CD14-positive monocyte (primary cell): ENCODE data around the gene LYRM1. TPM values are rescaled to one million over a fixed set of nuclear protein-coding genes. Genes with fewer than 3 reads are reported as not detected.
"Not testable (repeated sequence)": the region's sequence is repeated elsewhere in the genome, so short reads cannot be mapped to it uniquely, and the experiment has no call there.

ENCODE experiments used
- DNase-seq, 3 donors: peaks; one replicate each; pipeline ENCODE4 v3.0.0-alpha.2; 2011 to 2022
- H2AFZ ChIP-seq: 2 replicates; pipeline ENCODE4 v1.6.0; 2012; ENCODE audit warnings: mild to moderate bottlenecking, low read depth, low read length, inconsistent platforms; ENCODE audit not compliant: insufficient read depth, poor library complexity, severe bottlenecking
- H3K27ac ChIP-seq, 2 donors: 1 replicate in 1 of 2; 2 replicates in 1 of 2; pipeline ENCODE4 v1.5.1; 2012 to 2013; ENCODE audit warnings: low read length in 2 of 2, control low read depth in 1 of 2, inconsistent platforms in 1 of 2, low read depth in 1 of 2, mild to moderate bottlenecking in 1 of 2
- H3K27me3 ChIP-seq, 2 donors: one replicate each; pipeline versions ENCODE4 v1.6.0 to v1.6.1; 2011 to 2013; ENCODE audit warnings: low read length in 2 of 2; ENCODE audit not compliant: control insufficient read depth in 2 of 2, insufficient read depth in 2 of 2
- H3K36me3 ChIP-seq, 2 donors: replicated peaks in 1 of 2; 1 replicate in 1 of 2; 2 replicates in 1 of 2; pipeline versions ENCODE4 v1.5.1 to v1.6.1; 2012 to 2013; ENCODE audit warnings: low read length in 2 of 2, control low read depth in 1 of 2, inconsistent platforms in 1 of 2, mild to moderate bottlenecking in 1 of 2; ENCODE audit not compliant: insufficient read depth in 2 of 2, control insufficient read depth in 1 of 2
- H3K4me1 ChIP-seq, 2 donors: 1 replicate in 1 of 2; 2 replicates in 1 of 2; pipeline versions ENCODE4 v1.5.1 to v1.6.1; 2012 to 2013; ENCODE audit warnings: low read length in 2 of 2, control low read depth in 1 of 2, inconsistent platforms in 1 of 2, mild to moderate bottlenecking in 1 of 2, moderate library complexity in 1 of 2; ENCODE audit not compliant: insufficient read depth in 2 of 2, control insufficient read depth in 1 of 2
- H3K4me2 ChIP-seq: replicated peaks from 2 replicates; pipeline ENCODE3; 2012; ENCODE audit warnings: low read length, moderate library complexity, mild to moderate bottlenecking; ENCODE audit not compliant: poor library complexity, severe bottlenecking; ENCODE audit errors: extremely low read depth
- H3K4me3 ChIP-seq, 3 experiments: fragments of 200-600 bp in 1 of 3; sonication (generic) in 1 of 3; replicated peaks in 1 of 3; 1 replicate in 2 of 3; 2 replicates in 1 of 3; pipeline ENCODE4 v1.5.1; 2011 to 2013; ENCODE audit warnings: low read length in 3 of 3, mild to moderate bottlenecking in 3 of 3, control low read depth in 2 of 3, low read depth in 2 of 3, inconsistent platforms in 1 of 3, moderate library complexity in 1 of 3
- H3K79me2 ChIP-seq: 2 replicates; pipeline ENCODE4 v1.6.0; 2012; ENCODE audit warnings: mild to moderate bottlenecking, control low read depth, inconsistent platforms, low read length, moderate library complexity; ENCODE audit not compliant: insufficient read depth
- H3K9ac ChIP-seq: 2 replicates; pipeline ENCODE4 v1.6.0; 2017; ENCODE audit warnings: low read length, mild to moderate bottlenecking; ENCODE audit not compliant: insufficient read depth, poor library complexity, severe bottlenecking
- H3K9me3 ChIP-seq, 2 donors: replicated peaks in 1 of 2; 1 replicate in 1 of 2; 2 replicates in 1 of 2; pipeline versions ENCODE4 v1.5.1 to v1.6.1; 2012 to 2013; ENCODE audit warnings: low read length in 2 of 2, control low read depth in 1 of 2; ENCODE audit not compliant: control insufficient read depth in 1 of 2, insufficient read depth in 1 of 2
- H4K20me1 ChIP-seq: 2 replicates; pipeline ENCODE4 v1.6.0; 2012; ENCODE audit warnings: mild to moderate bottlenecking, low read length, control low read depth, moderate library complexity; ENCODE audit not compliant: insufficient read depth
- H3K27ac Mint-ChIP-seq, 7 donors: one replicate each; pipeline ENCODE4 v1.8.0; 2020; ENCODE audit warnings: mild to moderate bottlenecking in 7 of 7, mixed read lengths in 7 of 7, moderate library complexity in 6 of 7, inconsistent platforms in 2 of 7
- H3K27me3 Mint-ChIP-seq, 3 donors: one replicate each; pipeline ENCODE4 v1.8.0; 2021 to 2022; ENCODE audit warnings: low read depth in 3 of 3, mild to moderate bottlenecking in 3 of 3, mixed read lengths in 3 of 3, moderate library complexity in 3 of 3, inconsistent platforms in 1 of 3
- H3K36me3 Mint-ChIP-seq, 2 donors: one replicate each; pipeline ENCODE4 v1.8.0; 2020; ENCODE audit warnings: mixed read lengths in 2 of 2, inconsistent platforms in 1 of 2, mild to moderate bottlenecking in 1 of 2
- H3K4me1 Mint-ChIP-seq: one replicate; pipeline ENCODE4 v1.8.0; 2020; ENCODE audit warnings: mild to moderate bottlenecking, mixed read lengths
- H3K4me3 Mint-ChIP-seq, 2 donors: one replicate each; pipeline ENCODE4 v1.8.0; 2020; ENCODE audit warnings: mild to moderate bottlenecking in 2 of 2, mixed read lengths in 2 of 2, moderate library complexity in 1 of 2
- H3K9me3 Mint-ChIP-seq, 7 donors: one replicate each; pipeline ENCODE4 v1.8.0; 2020 to 2022; ENCODE audit warnings: mixed read lengths in 7 of 7, mild to moderate bottlenecking in 6 of 7, moderate library complexity in 6 of 7, inconsistent platforms in 2 of 7
- WGBS: methylation state at CpG from one replicate; pipeline ENCODE4 v1.1.5; 2013; ENCODE audit warnings: missing lambda C conversion rate; ENCODE audit not compliant: insufficient coverage; 5-methylcytosine and 5-hydroxymethylcytosine counted together
- intact Hi-C, 2 donors: fragments of 100-400 bp; cut with micrococcal nuclease; formaldehyde crosslinking; loops; one replicate each; pipeline versions ENCODE4 v1.15.0 to v1.15.1; 2023
- polyA plus RNA-seq, 3 donors: library from polyadenylated mRNA; depleted of rRNA in 1 of 3; unstranded in 2 of 3; stranded (reverse) in 1 of 3; fragments of 300-500 nt in 2 of 3; fragments of >200 nt in 1 of 3; fragmentation: Illumina TruSeq in 2 of 3; gene quantifications; 1 replicate in 2 of 3; 2 replicates in 1 of 3; pipeline ENCODE4 v1.2.3, GENCODE V29; 2012 to 2021
- TF ChIP-seq, protein P1 (sequence below): fragments of 200-600 bp; IDR thresholded peaks from one replicate; pipeline ENCODE4 v1.8.0; 2022; ENCODE audit warnings: antibody characterized with exemption, mild to moderate bottlenecking

LYRM1 gene
- polyA plus RNA-seq, 3 donors = 14.8 to 29.5 (median 25.5) TPM

DNA sequence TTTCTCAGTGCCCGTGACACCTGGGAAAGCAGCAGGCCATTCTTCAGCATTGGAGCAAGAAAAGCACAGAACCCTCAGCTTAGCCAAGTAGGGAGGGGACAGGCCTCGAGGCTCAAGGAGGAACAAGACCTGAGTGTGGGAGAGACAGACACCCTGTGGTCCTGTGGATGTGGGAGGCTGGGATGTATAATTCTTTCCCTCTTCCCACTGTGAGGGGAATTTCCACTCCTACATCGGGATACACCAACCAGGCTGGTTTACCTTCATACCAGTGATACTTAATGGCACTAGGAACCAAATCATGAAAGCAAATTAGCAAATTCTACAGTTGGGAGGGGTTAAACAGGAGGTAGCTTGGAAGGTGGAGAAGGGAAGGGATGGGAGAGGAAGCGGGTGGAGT is 41.7 kb downstream of the LYRM1 start:
- H3K4me3 Mint-ChIP-seq = no peak overlapping the region
- Histone ChIP-seq H3K9ac (no peak overlapping the region), H3K79me2 (no peaks in the 10 kb centered on the region), H3K36me3 (no peaks in the 10 kb centered on the region), H2AFZ (no peak overlapping the region), H3K4me2 (no peak overlapping the region), H3K4me3 (no peak overlapping the region), H3K27ac (no peak overlapping the region), H4K20me1 (no peaks in the 10 kb centered on the region), H3K27me3 (no peaks in the 10 kb centered on the region), H3K9me3 (no peaks in the 10 kb centered on the region), H3K4me1 (peaks cover 9 to 17% of the 10 kb centered on the region in 2 donors)
- no peak for DNase-seq
- intact Hi-C loops = no loop called here
- H3K27me3 Mint-ChIP-seq = peaks cover 0 to 3% (median 2%) of the 10 kb centered on the region in 3 donors
- peaks cover 0 to under 1% (median 0%) of the 10 kb centered on the region in 7 donors for H3K9me3 Mint-ChIP-seq
- 73% methylated on average over 3 of the region's 4 CpGs for WGBS
- TF ChIP-seq, protein P1, sequence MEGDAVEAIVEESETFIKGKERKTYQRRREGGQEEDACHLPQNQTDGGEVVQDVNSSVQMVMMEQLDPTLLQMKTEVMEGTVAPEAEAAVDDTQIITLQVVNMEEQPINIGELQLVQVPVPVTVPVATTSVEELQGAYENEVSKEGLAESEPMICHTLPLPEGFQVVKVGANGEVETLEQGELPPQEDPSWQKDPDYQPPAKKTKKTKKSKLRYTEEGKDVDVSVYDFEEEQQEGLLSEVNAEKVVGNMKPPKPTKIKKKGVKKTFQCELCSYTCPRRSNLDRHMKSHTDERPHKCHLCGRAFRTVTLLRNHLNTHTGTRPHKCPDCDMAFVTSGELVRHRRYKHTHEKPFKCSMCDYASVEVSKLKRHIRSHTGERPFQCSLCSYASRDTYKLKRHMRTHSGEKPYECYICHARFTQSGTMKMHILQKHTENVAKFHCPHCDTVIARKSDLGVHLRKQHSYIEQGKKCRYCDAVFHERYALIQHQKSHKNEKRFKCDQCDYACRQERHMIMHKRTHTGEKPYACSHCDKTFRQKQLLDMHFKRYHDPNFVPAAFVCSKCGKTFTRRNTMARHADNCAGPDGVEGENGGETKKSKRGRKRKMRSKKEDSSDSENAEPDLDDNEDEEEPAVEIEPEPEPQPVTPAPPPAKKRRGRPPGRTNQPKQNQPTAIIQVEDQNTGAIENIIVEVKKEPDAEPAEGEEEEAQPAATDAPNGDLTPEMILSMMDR = no peak
- peaks cover 19% of the 10 kb centered on the region for H3K4me1 Mint-ChIP-seq
- no peaks in the 10 kb centered on the region for H3K36me3 Mint-ChIP-seq
- peak overlapping the region in 1 of 7 donors; percentile 45 for H3K27ac Mint-ChIP-seq

DNA sequence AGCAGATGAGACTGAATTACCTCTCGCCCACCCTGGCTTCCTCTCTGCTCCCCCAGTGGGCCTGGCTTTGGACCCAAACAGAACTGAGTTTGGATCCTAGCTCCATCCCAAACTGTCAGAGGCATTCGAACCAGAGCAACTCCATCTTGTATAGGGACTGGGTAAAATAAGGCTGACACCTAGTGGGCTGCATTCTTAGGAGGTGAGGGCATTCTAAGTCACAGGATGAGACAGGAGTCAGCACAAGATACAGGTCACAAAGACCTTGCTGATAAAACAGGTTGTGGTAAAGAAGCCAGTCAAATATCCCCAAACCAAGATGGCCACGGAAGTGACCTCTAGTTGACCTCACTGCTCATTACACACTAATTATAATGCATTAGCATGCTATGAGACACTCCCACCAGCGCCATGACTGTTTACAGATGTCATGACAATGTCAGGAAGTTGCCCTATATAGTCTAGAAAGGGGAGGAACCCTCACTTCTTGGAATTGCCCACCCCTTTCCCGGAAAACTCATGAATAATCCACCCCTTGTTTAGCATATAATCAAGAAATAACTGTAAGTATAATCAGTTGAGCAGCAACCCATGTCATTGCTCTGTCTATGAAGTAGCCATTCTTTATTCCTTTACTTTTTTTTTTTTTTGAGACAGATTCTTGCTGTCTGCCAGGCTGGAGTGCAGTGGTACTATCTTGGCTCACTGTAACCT is 44.4 kb downstream of the LYRM1 start:
- no peaks in the 10 kb centered on the region for H3K27me3 ChIP-seq
- no peak overlapping the region for H3K27ac ChIP-seq
- H3K4me3 ChIP-seq = no peak overlapping the region
- peak; percentile 19 to 59 (median 48) for DNase-seq
- H3K36me3 Mint-ChIP-seq = no peaks in the 10 kb centered on the region
- H3K4me2 ChIP-seq = no peak overlapping the region
- H3K36me3 ChIP-seq = no peaks in the 10 kb centered on the region
- H3K79me2 ChIP-seq = no peaks in the 10 kb centered on the region
- H3K27ac Mint-ChIP-seq = peak overlapping the region in 2 of 7 donors; percentile 32 to 75
- H3K9me3 Mint-ChIP-seq = peaks cover 0 to 3% (median 0%) of the 10 kb centered on the region in 7 donors
- H3K4me1 ChIP-seq = peaks cover 9 to 13% of the 10 kb centered on the region in 2 donors
- intact Hi-C loops = no loop called here
- H3K27me3 Mint-ChIP-seq = peaks cover 0 to 3% (median 3%) of the 10 kb centered on the region in 3 donors
- H3K4me1 Mint-ChIP-seq = peaks cover 16% of the 10 kb centered on the region
- no CpG with 5 or more reads among the region's 5 CpGs for WGBS
- no peaks in the 10 kb centered on the region for H4K20me1 ChIP-seq
- H3K9ac ChIP-seq = no peak overlapping the region
- no peak overlapping the region for H2AFZ ChIP-seq
- H3K9me3 ChIP-seq = no peaks in the 10 kb centered on the region
- no peak overlapping the region for H3K4me3 Mint-ChIP-seq
- TF ChIP-seq, protein P1 = no peak

DNA sequence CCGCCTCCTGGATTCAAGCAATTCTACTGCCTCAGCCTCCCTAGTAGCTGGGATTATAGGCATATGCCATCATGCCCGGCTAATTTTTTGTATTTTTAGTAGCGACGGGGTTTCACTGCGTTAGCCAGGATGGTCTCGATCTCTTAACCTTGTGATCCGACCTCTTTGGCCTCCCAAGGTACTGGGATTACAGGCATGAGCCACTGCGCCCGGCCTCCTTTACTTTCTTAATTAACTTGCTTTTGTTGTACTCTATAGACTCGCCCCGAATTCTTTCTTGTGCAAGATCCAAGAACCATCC is 45.0 kb downstream of the LYRM1 start:
- 96% methylated on average over 9 of the region's 11 CpGs for whole genome bisulfite sequencing
- H3K4me1 Mint-ChIP-seq = peaks cover 16% of the 10 kb centered on the region
- H3K27me3 ChIP-seq, H3K36me3 ChIP-seq, intact Hi-C loops, H3K36me3 Mint-ChIP-seq, H3K4me2 ChIP-seq, H3K9ac ChIP-seq, H3K4me3 Mint-ChIP-seq, H3K9me3 Mint-ChIP-seq, H2AFZ ChIP-seq, DNase-seq, H3K4me3 ChIP-seq, H3K79me2 ChIP-seq, H3K9me3 ChIP-seq, H4K20me1 ChIP-seq, H3K27ac ChIP-seq, H3K27me3 Mint-ChIP-seq: not testable (repeated sequence)
- peak overlapping the region in 1 of 7 donors; percentile 5 for H3K27ac Mint-ChIP-seq
- peaks cover 9 to 13% of the 10 kb centered on the region in 2 donors for H3K4me1 ChIP-seq
